ENCODE data around the gene TREM2.
"Not testable (repeated sequence)": the region's sequence is repeated elsewhere in the genome, so short reads cannot be mapped to it uniquely, and the experiment has no call there.

TREM2 gene

GRCh38 chr6:41155132-41155805, 7.6 kb downstream of the TREM2 start:
- DNase-seq (ENCODE audit: low read depth in 2 of 2), result no peak

- no peak for DNase-seq (ENCODE audit: low read depth in 2 of 2)
These were observed 8.8 kb downstream of the TREM2 start, which contains the start of gene TREML1 for GRCh38 chr6:41153992-41154625. TSS of gene TREML1 (minus strand) at chr6:41154347. CDS start at chr6:41154288, 59 bp downstream.

- DNase-seq (ENCODE audit: low read depth in 2 of 2), result no peak
These were observed 9.5 kb downstream of the TREM2 start for GRCh38 chr6:41153451-41153850.

GRCh38 chr6:41150671-41151070, 12.2 kb downstream of the TREM2 start:
- no peak for DNase-seq (ENCODE audit: low read depth in 2 of 2)

GRCh38 chr6:41147917-41148316, 15.0 kb downstream of the TREM2 start:
- DNase-seq (ENCODE audit: low read depth in 2 of 2), result no peak

GRCh38 chr6:41136911-41137310, 26.0 kb downstream of the TREM2 start:
- no peak for DNase-seq (ENCODE audit: low read depth in 2 of 2)

GRCh38 chr6:41135062-41135832, 27.7 kb downstream of the TREM2 start:
- no peak for DNase-seq (ENCODE audit: low read depth in 2 of 2)

GRCh38 chr6:41132254-41132653, 30.7 kb downstream of the TREM2 start:
- DNase-seq (ENCODE audit: low read depth in 2 of 2), result no peak

- no peak for DNase-seq (ENCODE audit: low read depth in 2 of 2)
These were observed 37.6 kb downstream of the TREM2 start for GRCh38 chr6:41125282-41125681.

GRCh38 chr6:41122918-41123317, 40.0 kb downstream of the TREM2 start:
- DNase-seq (ENCODE audit: low read depth in 2 of 2), result no peak

GRCh38 chr6:41122373-41122772, 40.5 kb downstream of the TREM2 start:
- DNase-seq (ENCODE audit: low read depth in 2 of 2), result no peak

- DNase-seq (ENCODE audit: low read depth in 2 of 2), result no peak
These were observed 42.9 kb downstream of the TREM2 start for GRCh38 chr6:41120058-41120457.

- no peak for DNase-seq (ENCODE audit: low read depth in 2 of 2)
These were observed 43.4 kb downstream of the TREM2 start for GRCh38 chr6:41119508-41119907.

GRCh38 chr6:41115027-41115426, 47.9 kb downstream of the TREM2 start:
- not testable (repeated sequence) for DNase-seq (ENCODE audit: low read depth in 2 of 2)

GRCh38 chr6:41111017-41111416, 51.9 kb downstream of the TREM2 start:
- no peak for DNase-seq (ENCODE audit: low read depth in 2 of 2)

Measured in stimulated activated CD8-positive, alpha-beta memory T cell treated with anti-CD3 and anti-CD28 coated beads, Interleukin-7, amount 100 ng/mL, for 4 hours (primary cell).